ENCODE results near the gene PRR12.
"Not testable (repeated sequence)": the region's sequence is repeated elsewhere in the genome, so short reads cannot be mapped to it uniquely, and the experiment has no call there.

The PRR12 gene

GRCh38 chr19:49593233-49594113 lies 2.5 kb downstream of the PRR12 start:
- peak; percentile 50 for DNase-seq

DNA sequence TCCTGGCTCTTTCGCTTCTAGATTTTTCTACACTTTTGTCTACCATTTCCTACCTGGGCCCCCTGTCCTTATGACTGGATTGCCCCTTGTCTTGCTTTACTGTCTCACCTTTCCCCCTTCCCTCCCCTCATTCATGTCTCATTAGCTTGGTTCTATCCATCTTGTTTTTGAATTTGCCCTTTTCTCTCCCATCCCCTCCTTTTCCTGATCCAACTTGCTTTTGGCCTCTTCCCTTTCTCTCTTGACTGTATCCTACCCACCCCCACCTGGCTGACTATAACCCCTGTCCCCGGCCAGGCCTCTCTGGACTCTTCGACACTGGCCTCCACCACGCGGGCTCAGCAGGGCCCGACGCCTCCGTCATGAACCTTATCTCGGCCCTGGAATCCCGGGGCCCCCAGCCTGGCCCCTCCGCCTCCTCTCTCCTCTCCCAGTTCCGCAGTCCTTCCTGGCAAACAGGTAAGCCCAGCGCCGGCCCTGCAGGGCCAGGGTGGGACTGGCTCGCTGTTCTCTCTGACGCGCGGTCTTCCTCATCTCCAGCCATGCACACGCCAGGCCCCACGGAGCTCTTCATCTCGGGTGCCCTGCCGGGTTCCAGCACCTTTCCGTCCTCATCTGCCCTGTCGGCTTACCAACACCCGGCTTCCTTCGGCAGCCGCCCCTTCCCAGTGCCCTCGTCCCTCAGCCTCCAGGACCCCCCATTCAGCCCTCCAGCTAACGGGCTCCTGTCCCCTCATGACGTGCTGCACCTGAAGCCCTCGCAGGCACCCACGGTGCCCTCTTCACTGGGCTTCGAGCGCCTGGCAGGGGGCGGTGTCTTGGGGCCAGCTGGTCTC lies 3.4 kb downstream of the PRR12 start:
- no peak for DNase-seq

- no peak for DNase-seq
Measured at GRCh38 chr19:49594993-49595818, 4.2 kb downstream of the PRR12 start.

DNA sequence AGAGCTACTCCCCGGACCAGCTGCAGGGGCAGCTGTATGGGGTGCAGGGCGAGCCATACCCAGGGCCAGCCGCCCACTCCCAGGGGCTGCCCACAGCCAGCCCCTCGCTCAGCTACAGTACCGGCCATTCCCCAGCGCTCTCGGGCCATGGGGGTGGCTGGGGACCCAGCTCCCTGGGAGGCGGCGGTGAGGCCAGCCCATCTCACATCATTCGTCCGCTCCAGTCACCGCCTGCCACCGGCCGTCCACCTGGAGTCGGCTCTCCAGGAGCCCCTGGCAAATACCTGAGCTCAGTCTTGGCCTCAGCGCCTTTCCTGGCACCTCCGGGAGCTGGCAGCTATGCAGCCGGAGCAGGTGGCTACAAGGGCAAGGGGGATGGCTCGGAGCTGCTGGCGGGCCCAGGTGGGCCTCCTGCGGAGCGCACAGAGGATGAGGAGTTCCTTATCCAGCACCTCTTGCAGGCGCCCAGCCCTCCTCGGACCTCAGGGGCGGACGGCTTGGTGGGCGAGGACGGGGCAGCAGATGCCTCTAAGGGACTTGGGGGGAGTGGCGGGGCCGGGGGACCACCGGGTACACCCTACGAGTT lies 4.9 kb downstream of the PRR12 start:
- no peak for DNase-seq

GRCh38 chr19:49596407-49596806 lies 5.4 kb downstream of the PRR12 start:
- DNase-seq: no peak

GRCh38 chr19:49596954-49597702 lies 6.1 kb downstream of the PRR12 start:
- DNase-seq: no peak

DNA sequence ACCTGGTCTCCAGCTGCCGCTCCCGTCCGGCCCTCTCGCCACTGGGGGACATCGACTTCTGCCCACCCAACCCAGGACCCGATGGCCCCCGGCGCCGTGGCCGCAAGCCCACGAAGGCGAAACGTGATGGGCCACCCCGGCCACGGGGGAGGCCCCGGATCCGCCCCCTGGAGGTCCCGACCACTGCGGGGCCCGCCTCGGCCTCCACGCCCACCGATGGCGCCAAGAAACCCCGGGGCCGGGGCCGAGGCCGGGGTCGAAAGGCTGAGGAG lies 6.7 kb downstream of the PRR12 start:
- DNase-seq: no peak

DNA sequence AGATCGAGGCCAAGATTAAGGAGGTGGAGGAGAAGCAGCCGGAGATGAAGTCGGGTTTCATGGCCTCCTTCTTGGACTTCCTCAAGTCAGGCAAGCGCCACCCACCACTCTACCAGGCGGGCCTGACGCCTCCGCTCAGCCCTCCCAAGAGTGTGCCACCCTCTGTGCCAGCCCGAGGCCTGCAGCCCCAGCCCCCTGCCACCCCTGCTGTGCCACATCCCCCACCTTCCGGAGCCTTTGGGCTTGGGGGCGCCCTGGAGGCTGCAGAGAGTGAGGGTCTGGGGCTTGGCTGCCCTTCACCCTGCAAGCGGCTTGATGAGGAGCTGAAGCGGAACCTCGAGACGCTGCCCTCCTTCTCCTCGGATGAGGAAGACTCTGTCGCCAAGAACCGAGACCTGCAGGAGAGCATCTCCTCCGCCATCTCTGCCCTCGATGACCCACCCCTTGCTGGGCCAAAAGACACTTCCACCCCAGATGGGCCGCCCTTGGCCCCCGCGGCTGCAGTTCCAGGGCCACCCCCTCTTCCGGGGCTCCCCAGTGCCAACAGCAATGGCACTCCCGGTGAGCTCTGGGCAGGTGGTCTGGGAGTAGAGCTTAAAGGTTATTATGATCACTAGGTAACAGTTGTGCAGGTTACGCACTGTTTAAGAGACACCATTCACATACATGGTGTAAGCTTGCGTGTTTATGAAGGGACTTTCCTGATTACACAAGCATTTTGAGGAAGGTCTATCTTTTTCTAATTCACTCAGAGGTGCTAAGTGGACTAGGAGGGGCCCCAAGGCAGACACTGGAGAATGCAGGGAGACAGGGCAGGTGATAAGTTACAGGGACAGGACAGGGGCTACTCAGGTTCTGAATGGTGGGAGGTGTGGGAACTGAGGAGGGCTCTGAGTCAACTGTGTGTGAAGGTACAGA lies 8.7 kb downstream of the PRR12 start:
- DNase-seq: no peak

DNA sequence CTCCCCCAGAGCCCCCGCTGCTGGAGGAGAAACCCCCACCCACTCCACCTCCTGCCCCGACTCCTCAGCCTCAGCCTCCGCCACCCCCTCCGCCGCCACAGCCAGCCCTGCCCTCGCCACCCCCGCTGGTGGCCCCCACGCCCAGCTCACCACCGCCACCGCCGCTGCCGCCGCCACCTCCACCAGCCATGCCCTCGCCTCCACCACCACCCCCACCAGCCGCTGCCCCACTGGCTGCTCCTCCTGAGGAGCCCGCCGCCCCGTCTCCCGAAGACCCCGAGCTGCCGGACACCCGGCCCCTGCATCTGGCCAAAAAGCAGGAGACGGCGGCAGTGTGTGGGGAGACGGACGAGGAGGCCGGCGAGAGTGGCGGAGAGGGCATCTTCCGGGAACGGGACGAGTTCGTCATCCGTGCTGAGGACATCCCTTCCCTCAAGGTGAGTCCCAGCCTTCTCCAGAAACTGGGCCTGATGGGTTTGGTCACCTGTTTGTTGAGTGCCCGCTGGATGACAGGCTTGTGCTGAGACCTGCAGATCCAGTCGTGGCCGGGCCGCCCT lies 10.6 kb downstream of the PRR12 start:
- DNase-seq: no peak

GRCh38 chr19:49602806-49603205 lies 11.8 kb downstream of the PRR12 start:
- no peak for DNase-seq

GRCh38 chr19:49605605-49606004 lies 14.6 kb downstream of the PRR12 start:
- no peak for DNase-seq

DNA sequence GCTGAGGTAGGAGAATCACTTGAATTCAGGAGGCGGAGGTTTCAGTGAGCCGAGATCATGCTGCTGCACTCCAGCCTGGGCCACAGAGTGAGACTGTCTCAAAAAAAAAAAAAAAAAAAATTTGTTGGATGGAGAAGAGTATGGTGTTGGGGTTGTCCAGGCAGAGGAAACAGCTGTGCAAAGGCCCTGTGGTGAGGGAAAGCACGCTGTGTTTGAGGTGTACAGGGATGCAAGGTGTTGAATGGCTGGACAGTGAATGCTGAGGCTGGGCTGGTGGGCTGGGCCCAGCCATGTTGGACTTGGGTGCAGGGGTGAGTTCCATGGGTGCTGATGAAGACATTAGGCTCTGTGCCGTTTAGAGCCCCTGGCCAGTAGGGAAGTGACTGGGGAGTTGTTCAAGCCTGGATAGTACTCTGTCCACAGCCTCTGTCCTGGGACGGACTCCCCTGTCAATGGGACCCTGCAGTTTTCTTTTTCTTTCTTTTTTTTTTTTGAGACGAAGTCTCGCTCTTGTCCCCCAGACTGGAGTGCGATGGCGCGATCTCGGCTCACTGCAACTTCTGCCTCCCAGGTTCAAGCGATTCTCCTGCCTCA lies 18.6 kb downstream of the PRR12 start:
- no peak for DNase-seq

GRCh38 chr19:49613374-49613773 lies 22.4 kb downstream of the PRR12 start:
- no peak for DNase-seq

DNA sequence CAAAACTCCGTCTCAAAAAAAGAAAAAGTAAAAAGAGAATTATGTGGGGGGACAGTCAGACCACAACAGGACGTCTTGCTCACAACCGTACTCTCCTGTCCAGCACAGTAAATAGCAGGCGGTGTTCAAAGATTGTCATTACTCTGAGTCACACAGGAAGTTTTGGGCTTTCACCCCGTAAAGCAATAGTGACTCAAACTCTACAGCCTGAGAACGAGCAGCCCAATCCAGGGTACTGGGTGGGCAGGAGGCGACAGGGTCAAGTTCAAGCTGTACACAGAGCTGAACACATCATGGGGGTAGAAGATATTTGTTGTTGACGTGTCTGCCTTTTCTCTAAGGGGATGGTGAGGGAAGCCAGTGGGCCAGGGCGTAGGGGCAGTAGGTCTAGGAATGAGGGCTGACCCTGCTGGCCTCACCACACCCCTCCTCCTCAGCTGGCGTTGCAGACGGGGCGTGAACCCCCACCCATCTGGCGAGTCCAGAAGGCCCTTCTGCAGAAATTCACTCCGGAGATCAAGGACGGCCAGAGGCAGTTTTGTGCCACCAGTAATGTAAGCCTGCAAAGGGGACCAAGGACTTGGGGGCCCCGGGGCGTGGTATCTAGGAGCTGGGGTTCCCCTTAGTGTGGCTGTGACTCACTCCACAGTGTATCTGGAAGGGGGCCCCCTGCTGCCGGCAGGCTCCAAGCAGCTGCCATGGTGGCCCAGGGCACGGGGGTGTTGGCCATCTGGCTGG lies 23.3 kb downstream of the PRR12 start:
- no peak for DNase-seq

DNA sequence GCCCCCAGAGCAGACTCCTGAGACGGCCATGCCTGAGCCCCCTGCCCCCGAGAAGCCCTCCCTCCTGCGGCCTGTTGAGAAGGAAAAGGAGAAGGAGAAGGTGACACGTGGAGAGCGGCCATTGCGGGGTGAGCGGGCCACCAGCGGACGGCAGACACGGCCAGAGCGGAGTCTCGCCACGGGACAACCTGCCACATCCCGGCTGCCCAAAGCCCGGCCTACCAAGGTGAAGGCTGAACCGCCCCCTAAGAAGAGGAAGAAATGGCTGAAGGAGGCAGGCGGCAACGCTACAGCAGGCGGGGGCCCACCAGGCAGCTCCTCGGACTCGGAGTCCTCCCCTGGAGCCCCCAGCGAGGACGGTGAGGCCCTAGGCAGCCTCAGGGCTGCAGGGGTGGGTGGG lies 24.9 kb downstream of the PRR12 start:
- no peak for DNase-seq

DNA sequence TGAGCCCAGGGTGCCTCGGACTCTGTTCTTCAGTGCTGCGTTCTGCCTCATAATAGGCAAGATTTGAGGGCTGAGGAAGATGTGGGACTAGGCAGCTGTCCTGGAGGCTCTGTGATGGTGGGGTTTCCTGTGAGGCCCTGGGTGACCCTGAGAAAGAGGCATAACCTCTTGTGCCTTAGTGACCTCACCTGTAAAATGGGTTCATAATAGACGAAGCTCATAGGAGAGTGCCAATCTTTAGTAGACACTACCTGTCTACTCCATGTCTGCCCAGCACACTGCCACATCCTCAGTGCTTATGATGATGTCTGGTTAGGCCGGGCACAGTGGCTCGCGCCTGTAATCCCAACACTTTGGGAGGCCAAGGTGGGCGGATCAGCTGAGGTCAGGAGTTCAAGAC lies 25.6 kb downstream of the PRR12 start:
- DNase-seq: no peak

- DNase-seq: no peak
Measured at GRCh38 chr19:49616945-49617344, 26.0 kb downstream of the PRR12 start.

- DNase-seq: not testable (repeated sequence)
Measured at GRCh38 chr19:49617860-49618259, 26.9 kb downstream of the PRR12 start.

Data from NCI-H2107 (cell line).